Choroid plexus epithelial cell (primary cell): ENCODE results near the gene ADARB1.

Experiments used
- DNase-seq: peaks from one replicate; pipeline ENCODE4 v3.0.0-alpha.2; 2010; ENCODE audit warnings: low read depth
- H3K4me3 ChIP-seq: 2 replicates; pipeline ENCODE4 v1.5.1; 2011; ENCODE audit warnings: low read depth, mild to moderate bottlenecking, control low read depth, low read length, moderate library complexity
- CTCF ChIP-seq: conservative IDR thresholded peaks from 2 replicates; pipeline ENCODE4 v1.5.1; 2011; ENCODE audit warnings: low read depth, mild to moderate bottlenecking, control low read depth, inconsistent platforms, low read length, moderate library complexity

The ADARB1 gene

GRCh38 chr21:45118099-45118498 lies 43.7 kb downstream of the ADARB1 start:
- TF ChIP-seq CTCF, result no peak
- no peak overlapping the region for H3K4me3 ChIP-seq
- DNase-seq, result no peak

- H3K4me3 ChIP-seq, result no peak overlapping the region
- no peak for DNase-seq
- no peak for TF ChIP-seq CTCF
Observed at GRCh38 chr21:45119812-45120211, 45.4 kb downstream of the ADARB1 start.

- no peak overlapping the region for H3K4me3 ChIP-seq
- no peak for DNase-seq
- TF ChIP-seq CTCF, result no peak
Observed at GRCh38 chr21:45120975-45121374, 46.6 kb downstream of the ADARB1 start.

GRCh38 chr21:45122030-45122429 lies 47.6 kb downstream of the ADARB1 start:
- no peak for TF ChIP-seq CTCF
- H3K4me3 ChIP-seq, result no peak overlapping the region
- DNase-seq, result no peak

GRCh38 chr21:45122432-45123132 lies 48.2 kb downstream of the ADARB1 start:
- H3K4me3 ChIP-seq, result no peak overlapping the region
- no peak for DNase-seq
- no peak for TF ChIP-seq CTCF

- no peak for DNase-seq
Observed at GRCh38 chr21:45123440-45123839, 49.1 kb downstream of the ADARB1 start.

More at GRCh38 chr21:45123440-45123839, 49.1 kb downstream of the ADARB1 start:
- no peak overlapping the region for H3K4me3 ChIP-seq
- no peak for TF ChIP-seq CTCF
